Ascending aorta (tissue), 2 donors: ENCODE data around the gene GGTLC2. TPM values are rescaled to one million over a fixed set of nuclear protein-coding genes. Genes with fewer than 3 reads are reported as not detected.

Experiments
- DNase-seq, 2 donors: peaks; one replicate each; pipeline ENCODE4 v3.0.0-alpha.2; 2019; ENCODE audit warnings: low spot score in 2 of 2
- H3K27ac ChIP-seq, 2 donors: fragments of 200-600 bp; sonication (generic); one replicate each; pipeline ENCODE4 v1.5.1; 2016 to 2017; ENCODE audit warnings: mild to moderate bottlenecking in 1 of 2
- H3K27me3 ChIP-seq: fragments of 200-600 bp; sonication (generic); one replicate; pipeline ENCODE4 v1.5.1; 2017
- H3K36me3 ChIP-seq, 2 donors: fragments of 200-600 bp; sonication (generic); one replicate each; pipeline ENCODE4 v1.5.1; 2016
- H3K4me1 ChIP-seq, 2 donors: fragments of 200-600 bp; sonication (generic); one replicate each; pipeline ENCODE4 v1.5.1; 2016 to 2017; ENCODE audit warnings: mild to moderate bottlenecking in 1 of 2
- H3K4me3 ChIP-seq, 2 donors: fragments of 200-600 bp; sonication (generic); one replicate each; pipeline ENCODE4 v1.5.1; 2016 to 2017; ENCODE audit warnings: mild to moderate bottlenecking in 1 of 2
- H3K9me3 ChIP-seq, 2 donors: fragments of 200-600 bp; sonication (generic); one replicate each; pipeline ENCODE4 v1.5.1; 2016
- intact Hi-C: fragments of 100-400 bp; cut with DNase I; formaldehyde crosslinking; loops from one replicate; pipeline ENCODE4 v1.15.1; 2023
- total RNA-seq: library from RNA; depleted of rRNA; stranded (reverse); fragments of >200 nt; gene quantifications from one replicate; pipeline ENCODE4 v1.1.0, GENCODE V29; 2016
- TF ChIP-seq, protein P1 (sequence below), 3 experiments: fragments of 200-600 bp in 2 of 3; fragments of 450-650 bp in 1 of 3; sonication (generic) in 2 of 3; IDR thresholded peaks; one replicate each; pipeline ENCODE4 v1.5.1; 2016 to 2019; ENCODE audit warnings: antibody characterized with exemption in 3 of 3, mild to moderate bottlenecking in 1 of 3, moderate library complexity in 1 of 3

GGTLC2 gene
- total RNA-seq, 1 donor from 2014 or later: not detected

DNA sequence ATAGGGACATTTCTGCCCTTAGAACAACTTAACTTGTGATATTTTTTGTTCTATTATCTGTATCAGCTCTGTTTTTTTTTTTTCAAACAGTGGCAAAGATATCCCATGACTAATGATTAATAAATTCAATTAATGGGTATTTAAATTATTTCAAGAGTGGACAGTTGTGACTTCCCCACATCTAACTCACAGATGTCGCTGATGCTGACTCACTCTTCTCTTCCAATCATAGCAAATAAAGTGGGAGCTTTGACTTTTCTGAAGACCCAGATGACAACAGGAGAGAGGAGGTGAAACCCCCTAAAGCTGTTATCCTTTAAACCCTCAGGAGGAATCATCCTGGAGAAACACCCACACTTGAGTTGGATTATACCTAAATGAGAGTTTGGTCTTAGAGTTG is 27.1 kb downstream of the GGTLC2 start:
- Histone ChIP-seq H3K36me3 (no peaks in the 10 kb centered on the region), H3K27ac (no peak overlapping the region), H3K4me3 (no peak overlapping the region), H3K4me1 (no peaks in the 10 kb centered on the region), H3K9me3 (no peaks in the 10 kb centered on the region), H3K27me3 (no peaks in the 10 kb centered on the region)
- TF ChIP-seq, protein P1, sequence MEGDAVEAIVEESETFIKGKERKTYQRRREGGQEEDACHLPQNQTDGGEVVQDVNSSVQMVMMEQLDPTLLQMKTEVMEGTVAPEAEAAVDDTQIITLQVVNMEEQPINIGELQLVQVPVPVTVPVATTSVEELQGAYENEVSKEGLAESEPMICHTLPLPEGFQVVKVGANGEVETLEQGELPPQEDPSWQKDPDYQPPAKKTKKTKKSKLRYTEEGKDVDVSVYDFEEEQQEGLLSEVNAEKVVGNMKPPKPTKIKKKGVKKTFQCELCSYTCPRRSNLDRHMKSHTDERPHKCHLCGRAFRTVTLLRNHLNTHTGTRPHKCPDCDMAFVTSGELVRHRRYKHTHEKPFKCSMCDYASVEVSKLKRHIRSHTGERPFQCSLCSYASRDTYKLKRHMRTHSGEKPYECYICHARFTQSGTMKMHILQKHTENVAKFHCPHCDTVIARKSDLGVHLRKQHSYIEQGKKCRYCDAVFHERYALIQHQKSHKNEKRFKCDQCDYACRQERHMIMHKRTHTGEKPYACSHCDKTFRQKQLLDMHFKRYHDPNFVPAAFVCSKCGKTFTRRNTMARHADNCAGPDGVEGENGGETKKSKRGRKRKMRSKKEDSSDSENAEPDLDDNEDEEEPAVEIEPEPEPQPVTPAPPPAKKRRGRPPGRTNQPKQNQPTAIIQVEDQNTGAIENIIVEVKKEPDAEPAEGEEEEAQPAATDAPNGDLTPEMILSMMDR (IDR thresholded peaks at IDR 0.05): no peak
- no peak for DNase-seq
- intact Hi-C loops: no loop called here

DNA sequence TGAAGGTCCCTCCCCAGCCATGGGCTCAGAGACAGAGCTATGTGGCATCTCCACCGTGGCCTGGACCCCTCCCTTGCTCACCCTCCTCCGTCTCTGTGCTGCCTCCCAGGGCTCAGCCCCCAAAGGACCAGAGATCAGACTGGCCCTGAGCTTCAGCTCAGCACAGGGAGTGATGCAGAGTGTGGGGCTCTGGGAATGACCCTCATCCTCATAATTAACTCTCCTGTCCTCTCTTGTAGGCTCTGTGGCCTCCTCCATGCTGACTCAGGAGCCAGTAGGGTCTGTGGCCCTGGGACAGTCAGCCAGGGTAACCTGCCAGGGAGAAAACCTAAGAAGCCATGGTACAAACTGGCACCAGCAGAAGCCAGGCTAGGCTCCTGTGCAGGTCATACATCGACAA is 28.7 kb downstream of the GGTLC2 start:
- DNase-seq: no peak
- intact Hi-C loops: no loop called here
- H3K36me3 ChIP-seq: no peaks in the 10 kb centered on the region
- H3K27me3 ChIP-seq: no peaks in the 10 kb centered on the region
- TF ChIP-seq, protein P1 (IDR thresholded peaks at IDR 0.05): no peak
- no peak overlapping the region for H3K27ac ChIP-seq
- H3K9me3 ChIP-seq: no peaks in the 10 kb centered on the region
- H3K4me3 ChIP-seq: no peak overlapping the region
- H3K4me1 ChIP-seq: no peaks in the 10 kb centered on the region

DNA sequence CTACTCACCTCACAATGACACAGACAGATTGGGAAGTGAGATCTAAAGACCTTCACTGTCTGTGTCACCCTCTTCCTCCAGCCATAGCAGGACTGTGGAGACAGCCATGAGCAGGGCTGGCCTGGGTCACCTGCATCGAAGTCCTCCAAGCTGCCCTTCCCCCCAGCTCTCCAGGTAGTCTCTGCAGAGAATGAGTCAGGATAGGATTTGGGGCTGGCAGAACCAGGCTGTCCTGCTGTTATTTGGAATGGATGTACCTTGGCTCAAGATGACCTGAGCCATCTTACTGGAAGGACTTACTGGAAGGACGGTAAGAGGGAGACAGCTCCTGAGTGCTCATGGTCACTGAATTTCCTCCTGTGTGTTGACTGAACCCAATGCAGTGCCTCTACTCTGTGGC is 29.2 kb downstream of the GGTLC2 start:
- Histone ChIP-seq H3K36me3 (no peaks in the 10 kb centered on the region), H3K27me3 (no peaks in the 10 kb centered on the region), H3K4me1 (no peaks in the 10 kb centered on the region), H3K27ac (no peak overlapping the region), H3K4me3 (no peak overlapping the region), H3K9me3 (no peaks in the 10 kb centered on the region)
- TF ChIP-seq, protein P1 (IDR thresholded peaks at IDR 0.05): no peak
- intact Hi-C loops: no loop called here
- no peak for DNase-seq

DNA sequence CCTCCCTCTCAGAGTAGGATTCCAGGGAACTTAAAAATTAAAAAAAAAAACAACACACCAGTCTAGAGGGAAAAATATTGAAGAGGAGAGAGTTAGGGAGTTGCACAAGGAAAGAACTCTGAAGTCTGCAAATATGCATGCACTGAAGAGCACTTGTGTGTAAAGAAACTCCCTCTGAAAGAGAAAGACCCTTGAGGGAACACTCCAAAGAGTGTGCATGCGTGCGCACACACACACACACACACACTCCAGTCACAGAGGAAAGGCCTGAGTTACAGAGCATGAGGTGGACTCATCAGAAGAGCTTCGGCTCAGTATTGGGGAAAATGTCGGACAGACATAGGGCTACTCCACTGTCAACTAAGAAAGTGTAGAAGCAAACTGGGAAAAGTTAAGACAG is 30.1 kb downstream of the GGTLC2 start:
- Histone ChIP-seq H3K27ac (no peak overlapping the region), H3K36me3 (no peaks in the 10 kb centered on the region), H3K27me3 (no peaks in the 10 kb centered on the region), H3K4me3 (no peak overlapping the region), H3K4me1 (no peaks in the 10 kb centered on the region), H3K9me3 (no peaks in the 10 kb centered on the region)
- intact Hi-C loops: no loop called here
- DNase-seq: no peak
- TF ChIP-seq, protein P1 (IDR thresholded peaks at IDR 0.05): no peak

DNA sequence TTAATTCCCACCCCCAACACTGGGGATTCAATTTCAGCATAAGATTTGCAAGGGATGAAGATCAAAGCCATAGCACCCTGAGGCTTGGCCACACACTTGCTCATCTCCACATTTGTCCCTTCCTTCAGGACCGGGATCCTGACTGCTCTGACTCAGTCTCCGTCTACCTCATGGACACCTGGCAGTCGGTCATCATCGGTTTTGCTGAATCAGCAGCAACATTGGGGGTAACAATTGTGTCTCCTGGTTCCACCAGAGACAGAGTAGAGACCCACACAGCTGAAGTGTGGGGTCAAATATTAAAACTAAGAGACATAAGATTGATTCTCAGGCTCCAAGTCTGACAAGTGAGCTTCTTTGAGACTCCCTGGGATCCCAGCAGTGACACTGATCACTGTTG is 34.6 kb downstream of the GGTLC2 start:
- intact Hi-C loops: no loop called here
- no peak for DNase-seq
- TF ChIP-seq, protein P1 (IDR thresholded peaks at IDR 0.05): no peak
- Histone ChIP-seq H3K27me3 (no peaks in the 10 kb centered on the region), H3K4me1 (no peaks in the 10 kb centered on the region), H3K27ac (no peak overlapping the region), H3K9me3 (no peaks in the 10 kb centered on the region), H3K4me3 (no peak overlapping the region), H3K36me3 (no peaks in the 10 kb centered on the region)

DNA sequence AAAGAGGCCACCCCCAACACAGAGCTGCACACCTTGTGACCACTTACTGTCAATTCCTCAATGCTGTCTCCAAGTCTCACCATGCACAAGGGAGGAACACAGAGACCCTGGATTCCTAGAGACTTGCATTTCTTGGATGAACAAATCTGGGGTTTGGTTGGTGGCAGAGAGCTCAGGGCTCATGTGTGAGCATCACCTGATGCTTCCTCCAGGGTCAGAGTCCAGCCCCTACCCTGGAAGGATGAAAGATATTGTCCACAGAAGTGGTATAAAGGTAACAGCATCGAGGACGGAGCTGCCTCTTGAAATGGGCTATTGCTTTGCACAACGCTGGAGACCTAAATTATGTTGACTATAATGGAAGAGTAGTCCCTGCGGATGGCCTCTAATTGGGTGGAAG is 36.0 kb downstream of the GGTLC2 start:
- Histone ChIP-seq H3K27ac (no peak overlapping the region), H3K9me3 (no peaks in the 10 kb centered on the region), H3K36me3 (no peaks in the 10 kb centered on the region), H3K4me3 (no peak overlapping the region), H3K27me3 (no peaks in the 10 kb centered on the region), H3K4me1 (no peaks in the 10 kb centered on the region)
- no peak for DNase-seq
- TF ChIP-seq, protein P1 (IDR thresholded peaks at IDR 0.05): no peak
- intact Hi-C loops: no loop called here
